Dedifferentiated amniotic fluid mesenchymal stem cell (primary cell): ENCODE data around the gene ESR2.

Experiments used
- DNase-seq: peaks from one replicate; pipeline ENCODE4 v3.0.0-alpha.2; 2016; ENCODE audit errors: extremely low spot score

The ESR2 gene

GRCh38 chr14:64265222-64265621 lies 28.9 kb downstream of the ESR2 start:
- no peak for DNase-seq

GRCh38 chr14:64260418-64260817 lies 33.8 kb downstream of the ESR2 start:
- DNase-seq: no peak

GRCh38 chr14:64255756-64256155 lies 38.4 kb downstream of the ESR2 start:
- DNase-seq: no peak

- no peak for DNase-seq
Observed at GRCh38 chr14:64253672-64254071, 40.5 kb downstream of the ESR2 start.

GRCh38 chr14:64249363-64249762 lies 44.8 kb downstream of the ESR2 start:
- no peak for DNase-seq

GRCh38 chr14:64248689-64249088 lies 45.5 kb downstream of the ESR2 start:
- DNase-seq: no peak

- no peak for DNase-seq
Observed at GRCh38 chr14:64247195-64247594, 47.0 kb downstream of the ESR2 start.

- DNase-seq: no peak
Observed at GRCh38 chr14:64246688-64247087, 47.5 kb downstream of the ESR2 start.

- no peak for DNase-seq
Observed at GRCh38 chr14:64245491-64245890, 48.7 kb downstream of the ESR2 start.

- DNase-seq: no peak
Observed at GRCh38 chr14:64244279-64244678, 49.9 kb downstream of the ESR2 start.

GRCh38 chr14:64238631-64239030 lies 55.5 kb downstream of the ESR2 start:
- DNase-seq: no peak

GRCh38 chr14:64238049-64238448 lies 56.1 kb downstream of the ESR2 start:
- no peak for DNase-seq

- no peak for DNase-seq
Observed at GRCh38 chr14:64235652-64236640, 58.2 kb downstream of the ESR2 start.

GRCh38 chr14:64234877-64235651 lies 59.1 kb downstream of the ESR2 start:
- DNase-seq: no peak

- DNase-seq: no peak
Observed at GRCh38 chr14:64233531-64234190, 60.5 kb downstream of the ESR2 start.

- no peak for DNase-seq
Observed at GRCh38 chr14:64232944-64233343, 61.2 kb downstream of the ESR2 start.

- DNase-seq: peak; percentile 40
Observed at GRCh38 chr14:64232095-64232838, 61.9 kb downstream of the ESR2 start.

- DNase-seq: no peak
Observed at GRCh38 chr14:64229489-64229888, 64.7 kb downstream of the ESR2 start.

- no peak for DNase-seq
Observed at GRCh38 chr14:64227856-64228255, 66.3 kb downstream of the ESR2 start.

GRCh38 chr14:64225151-64225757 lies 68.9 kb downstream of the ESR2 start:
- DNase-seq: no peak

- DNase-seq: no peak
Observed at GRCh38 chr14:64221391-64222003, 72.7 kb downstream of the ESR2 start.
